Measurements from ENCODE around the gene SYTL3.

Gene SYTL3

GRCh38 chr6:158764183-158764849, 114.5 kb downstream of the SYTL3 start:
- no peak for DNase-seq

- no peak for DNase-seq
Measured at GRCh38 chr6:158764926-158765325, 115.1 kb downstream of the SYTL3 start.

- no peak for DNase-seq
Measured at GRCh38 chr6:158765499-158766068, 115.7 kb downstream of the SYTL3 start.

GRCh38 chr6:158766621-158767455, 117.0 kb downstream of the SYTL3 start:
- no peak for DNase-seq

GRCh38 chr6:158767709-158768108, 117.9 kb downstream of the SYTL3 start:
- DNase-seq, result no peak

GRCh38 chr6:158768436-158768835, 118.6 kb downstream of the SYTL3 start:
- no peak for DNase-seq

GRCh38 chr6:158769234-158769770, 119.4 kb downstream of the SYTL3 start:
- no peak for DNase-seq

GRCh38 chr6:158769771-158770432, 120.0 kb downstream of the SYTL3 start:
- DNase-seq, result no peak

GRCh38 chr6:158770533-158771330, 120.9 kb downstream of the SYTL3 start:
- no peak for DNase-seq

- no peak for DNase-seq
Measured at GRCh38 chr6:158771399-158772152, 121.7 kb downstream of the SYTL3 start.

GRCh38 chr6:158772172-158772571, 122.3 kb downstream of the SYTL3 start:
- no peak for DNase-seq

- DNase-seq, result no peak
Measured at GRCh38 chr6:158772851-158773371, 123.1 kb downstream of the SYTL3 start.

GRCh38 chr6:158773581-158774449, 124.0 kb downstream of the SYTL3 start:
- no peak for DNase-seq

- no peak for DNase-seq
Measured at GRCh38 chr6:158774717-158775449, 125.0 kb downstream of the SYTL3 start.

- no peak for DNase-seq
Measured at GRCh38 chr6:158775832-158776231, 126.0 kb downstream of the SYTL3 start.

GRCh38 chr6:158776737-158777136, 126.9 kb downstream of the SYTL3 start:
- no peak for DNase-seq

GRCh38 chr6:158777510-158777909, 127.7 kb downstream of the SYTL3 start:
- no peak for DNase-seq

GRCh38 chr6:158778005-158778527, 128.2 kb downstream of the SYTL3 start:
- no peak for DNase-seq

- DNase-seq, result no peak
Measured at GRCh38 chr6:158780246-158780884, 130.5 kb downstream of the SYTL3 start.

All from NCI-H510A (cell line).